GM12878 (cell line): ENCODE results near the gene NOTCH1.

ENCODE experiments used
- CREB1 ChIP-seq: IDR thresholded peaks from 2 replicates; pipeline ENCODE4 v1.6.1; 2012; ENCODE audit warnings: low read depth, mild to moderate bottlenecking, inconsistent platforms
- POLR2AphosphoS5 ChIP-seq: IDR thresholded peaks from 2 replicates; pipeline ENCODE4 v1.6.1; 2011; ENCODE audit warnings: mild to moderate bottlenecking, low read length, inconsistent platforms
- TF ChIP-seq, protein P1 (sequence below), 3 experiments: IDR thresholded peaks in 2 of 3; conservative IDR thresholded peaks in 1 of 3; 2 replicates each; pipeline ENCODE4 v1.5.1; 2011; ENCODE audit warnings: low read depth in 3 of 3, low read length in 3 of 3, mild to moderate bottlenecking in 3 of 3, control low read depth in 2 of 3, moderate library complexity in 2 of 3, inconsistent platforms in 1 of 3, mixed read lengths in 1 of 3; ENCODE audit not compliant: control insufficient read depth in 2 of 3, insufficient read depth in 1 of 3; ENCODE audit errors: extremely low read depth in 1 of 3
- TF ChIP-seq, protein P2 (sequence below): IDR thresholded peaks from 2 replicates; pipeline ENCODE4 v1.6.1; 2012; ENCODE audit warnings: low read length, inconsistent platforms

DNA sequence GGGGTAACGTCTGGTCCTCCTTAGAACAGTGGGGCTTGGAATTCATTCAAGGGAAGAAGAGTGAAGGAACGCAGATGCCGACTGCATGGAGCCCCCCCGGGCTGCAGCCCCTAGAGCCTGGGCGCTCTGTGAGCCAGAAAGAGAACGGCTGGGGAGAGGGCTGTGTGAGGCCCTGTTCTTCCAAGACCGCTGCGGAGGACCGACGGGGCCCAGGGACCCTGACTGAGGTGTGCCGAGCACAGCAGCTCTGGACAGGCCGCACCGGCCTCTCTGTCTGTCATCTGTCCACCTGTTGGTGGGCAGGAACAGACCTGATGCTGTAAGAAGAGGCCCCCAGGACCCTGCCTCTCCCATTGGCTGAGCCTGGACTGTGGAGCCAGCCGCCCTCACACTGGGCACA is 7.7 kb upstream of the NOTCH1 start:
- TF ChIP-seq, protein P1, sequence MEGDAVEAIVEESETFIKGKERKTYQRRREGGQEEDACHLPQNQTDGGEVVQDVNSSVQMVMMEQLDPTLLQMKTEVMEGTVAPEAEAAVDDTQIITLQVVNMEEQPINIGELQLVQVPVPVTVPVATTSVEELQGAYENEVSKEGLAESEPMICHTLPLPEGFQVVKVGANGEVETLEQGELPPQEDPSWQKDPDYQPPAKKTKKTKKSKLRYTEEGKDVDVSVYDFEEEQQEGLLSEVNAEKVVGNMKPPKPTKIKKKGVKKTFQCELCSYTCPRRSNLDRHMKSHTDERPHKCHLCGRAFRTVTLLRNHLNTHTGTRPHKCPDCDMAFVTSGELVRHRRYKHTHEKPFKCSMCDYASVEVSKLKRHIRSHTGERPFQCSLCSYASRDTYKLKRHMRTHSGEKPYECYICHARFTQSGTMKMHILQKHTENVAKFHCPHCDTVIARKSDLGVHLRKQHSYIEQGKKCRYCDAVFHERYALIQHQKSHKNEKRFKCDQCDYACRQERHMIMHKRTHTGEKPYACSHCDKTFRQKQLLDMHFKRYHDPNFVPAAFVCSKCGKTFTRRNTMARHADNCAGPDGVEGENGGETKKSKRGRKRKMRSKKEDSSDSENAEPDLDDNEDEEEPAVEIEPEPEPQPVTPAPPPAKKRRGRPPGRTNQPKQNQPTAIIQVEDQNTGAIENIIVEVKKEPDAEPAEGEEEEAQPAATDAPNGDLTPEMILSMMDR (IDR thresholded peaks at IDR 0.05 in 2 of 3, conservative IDR thresholded peaks at IDR 0.05 in 1 of 3; ENCODE audit: control insufficient read depth in 2 of 3, extremely low read depth in 1 of 3, insufficient read depth in 1 of 3, low read depth in 3 of 3, low read length in 3 of 3): no peak
- no peak for TF ChIP-seq CREB1
- no peak for TF ChIP-seq POLR2AphosphoS5
- TF ChIP-seq, protein P2, sequence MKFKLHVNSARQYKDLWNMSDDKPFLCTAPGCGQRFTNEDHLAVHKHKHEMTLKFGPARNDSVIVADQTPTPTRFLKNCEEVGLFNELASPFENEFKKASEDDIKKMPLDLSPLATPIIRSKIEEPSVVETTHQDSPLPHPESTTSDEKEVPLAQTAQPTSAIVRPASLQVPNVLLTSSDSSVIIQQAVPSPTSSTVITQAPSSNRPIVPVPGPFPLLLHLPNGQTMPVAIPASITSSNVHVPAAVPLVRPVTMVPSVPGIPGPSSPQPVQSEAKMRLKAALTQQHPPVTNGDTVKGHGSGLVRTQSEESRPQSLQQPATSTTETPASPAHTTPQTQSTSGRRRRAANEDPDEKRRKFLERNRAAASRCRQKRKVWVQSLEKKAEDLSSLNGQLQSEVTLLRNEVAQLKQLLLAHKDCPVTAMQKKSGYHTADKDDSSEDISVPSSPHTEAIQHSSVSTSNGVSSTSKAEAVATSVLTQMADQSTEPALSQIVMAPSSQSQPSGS: no peak
